HepG2 (cell line): ENCODE results near the gene G6PC3. TPM values are rescaled to one million over a fixed set of nuclear protein-coding genes. Genes with fewer than 3 reads are reported as not detected.

Experiments
- CBX1 ChIP-seq: IDR thresholded peaks from one replicate; pipeline ENCODE4 v1.6.1; 2016; ENCODE audit warnings: antibody characterized with exemption, low read depth
- DMAP1 ChIP-seq: IDR thresholded peaks from 2 replicates; pipeline ENCODE4 v1.6.1; 2016
- KDM5A ChIP-seq: fragments of 200-600 bp; sonication (generic); IDR thresholded peaks from 2 replicates; pipeline ENCODE4 v1.7.0; 2018; ENCODE audit warnings: antibody characterized with exemption, mild to moderate bottlenecking, low read length, borderline replicate concordance
- PAF1 ChIP-seq: IDR thresholded peaks from 2 replicates; pipeline ENCODE4 v1.6.1; 2016; ENCODE audit warnings: missing genetic modification reagents, missing compliant biosample characterization
- XRCC5 ChIP-seq: fragments of 200-400 bp; formaldehyde crosslinking; optimal IDR thresholded peaks from 2 replicates; pipeline ENCODE3; 2017; ENCODE audit warnings: mild to moderate bottlenecking, low read length
- ZBTB38 ChIP-seq: sonication (generic); formaldehyde crosslinking; IDR thresholded peaks from 2 replicates; pipeline ENCODE4 v1.5.1; 2020; ENCODE audit warnings: mild to moderate bottlenecking, missing genetic modification reagents
- ZNF136 ChIP-seq: sonication (generic); formaldehyde crosslinking; IDR thresholded peaks from 2 replicates; pipeline ENCODE4 v1.8.1; 2022; ENCODE audit warnings: low read depth, mild to moderate bottlenecking, moderate library complexity, missing genetic modification reagents
- ZNF441 ChIP-seq: sonication (generic); formaldehyde crosslinking; IDR thresholded peaks from 2 replicates; pipeline ENCODE4 v1.7.0; 2021; ENCODE audit warnings: missing genetic modification reagents, borderline replicate concordance
- ZNF550 ChIP-seq: sonication (generic); formaldehyde crosslinking; IDR thresholded peaks from 2 replicates; pipeline ENCODE4 v1.4.0; 2020; ENCODE audit warnings: mild to moderate bottlenecking, missing genetic modification reagents, borderline replicate concordance
- ZNF891 ChIP-seq: sonication (generic); formaldehyde crosslinking; IDR thresholded peaks from 2 replicates; pipeline ENCODE4 v1.5.0; 2020; ENCODE audit warnings: mild to moderate bottlenecking, missing genetic modification reagents
- ZSCAN21 ChIP-seq: sonication (generic); formaldehyde crosslinking; IDR thresholded peaks from 2 replicates; pipeline ENCODE4 v1.8.0; 2022; ENCODE audit warnings: mild to moderate bottlenecking, missing genetic modification reagents, moderate library complexity, borderline replicate concordance
- polyA plus RNA-seq, 8 experiments: library from polyadenylated mRNA; depleted of rRNA in 3 of 8; stranded (reverse) in 7 of 8; unstranded in 1 of 8; fragments of >200 nt; fragmentation: Illumina TruSeq in 4 of 8; extraction: Trizol in 4 of 8; gene quantifications; 2 replicates each; pipeline versions ENCODE4 v1.2.1 to v1.2.3, GENCODE V29; 2011 to 2016; ENCODE audit warnings: low read depth in 4 of 8, missing spikeins in 1 of 8, mixed read lengths in 1 of 8; ENCODE audit not compliant: insufficient read depth in 1 of 8
- total RNA-seq, 5 experiments: library from RNA; depleted of rRNA; stranded (reverse); fragments of >200 nt; fragmentation: Illumina TruSeq; extraction: Trizol; gene quantifications; 2 replicates each; pipeline ENCODE4 v1.2.3, GENCODE V29; 2016; ENCODE audit warnings: low read depth in 1 of 5
- TF ChIP-seq, protein P1 (sequence below): sonication (generic); formaldehyde crosslinking; IDR thresholded peaks from 2 replicates; pipeline ENCODE4 v1.4.0; 2020; ENCODE audit warnings: mild to moderate bottlenecking, low read depth, missing genetic modification reagents
- TF ChIP-seq, protein P2 (sequence below): sonication (generic); formaldehyde crosslinking; IDR thresholded peaks from 2 replicates; pipeline ENCODE4 v1.8.0; 2022; ENCODE audit warnings: missing genetic modification reagents, mild to moderate bottlenecking, borderline replicate concordance
- TF ChIP-seq, protein P3 (sequence below): sonication (generic); formaldehyde crosslinking; IDR thresholded peaks from 2 replicates; pipeline ENCODE4 v1.4.0; 2020; ENCODE audit warnings: missing genetic modification reagents
- TF ChIP-seq, protein P4 (sequence below): fragments of 450-650 bp; IDR thresholded peaks from 2 replicates; pipeline ENCODE4 v1.6.1; 2016
- TF ChIP-seq, protein P5 (sequence below): sonication (generic); formaldehyde crosslinking; IDR thresholded peaks from 2 replicates; pipeline ENCODE4 v1.4.0; 2020; ENCODE audit warnings: missing genetic modification reagents
- TF ChIP-seq, protein P6 (sequence below): sonication (generic); formaldehyde crosslinking; IDR thresholded peaks from 2 replicates; pipeline ENCODE4 v1.5.1; 2020; ENCODE audit warnings: missing genetic modification reagents, mild to moderate bottlenecking, borderline replicate concordance

G6PC3 gene
- total and polyA plus RNA-seq, 2 of the 13 experiments (the other 11 are each of a cell fraction or from before 2014, with no cell fraction given): 38.5 to 75.8 TPM

DNA sequence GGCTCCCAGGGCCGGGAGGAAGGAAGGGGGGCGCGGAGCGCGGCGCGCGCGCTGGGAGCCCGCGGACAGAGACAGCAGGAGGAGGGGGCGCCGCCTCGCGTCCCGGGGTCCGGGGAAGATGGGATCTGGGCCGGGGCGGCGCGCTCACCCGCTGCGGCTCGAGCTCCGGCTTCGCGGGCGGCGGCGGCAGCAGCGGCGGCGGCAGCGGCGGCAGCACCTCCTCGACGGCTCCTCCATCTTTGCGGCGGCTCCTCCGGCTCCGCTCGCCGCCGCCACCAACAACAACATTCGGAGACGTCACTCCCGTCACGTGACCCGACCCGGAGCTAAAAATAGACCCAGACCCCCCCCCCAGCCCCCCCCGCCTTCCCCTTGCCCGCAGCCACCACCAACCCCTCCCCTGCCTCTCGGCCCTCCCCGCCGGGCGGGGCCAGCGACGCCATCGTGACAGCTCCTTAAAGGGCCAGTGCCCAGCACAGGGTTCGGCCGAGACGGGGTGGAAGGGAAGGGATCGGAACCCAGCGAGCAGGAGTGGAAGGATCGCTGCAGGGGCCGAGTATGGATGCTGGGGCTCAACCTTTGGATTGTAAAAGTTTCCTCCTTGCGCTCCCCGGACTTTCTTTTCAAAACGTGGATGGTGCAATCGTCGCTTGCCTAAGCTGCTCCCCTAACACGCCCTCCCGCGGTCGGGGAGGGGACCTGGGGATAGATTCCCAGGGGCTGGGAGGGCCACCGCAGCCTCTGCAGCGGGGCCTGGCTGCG, 53.0 kb downstream of the G6PC3 start, which contains the start of gene HDAC5 (continued):
- TF ChIP-seq ZNF441 (CRISPR knock-in tag) (peak; percentile 11; the same call in 1 of the 2 replicates), ZSCAN21 (CRISPR knock-in tag) (no peak), ZNF136 (CRISPR knock-in tag) (no peak; the same call in 1 of the 2 replicates), ZNF550 (no peak), DMAP1 (CRISPR knock-in tag) (peak; percentile 77), ZBTB38 (CRISPR knock-in tag) (peak; percentile 72), XRCC5 (peak; percentile 75), CBX1 (no peak), PAF1 (CRISPR knock-in tag) (no peak), ZNF891 (CRISPR knock-in tag) (peak; percentile 89), KDM5A (no peak; the same call in 1 of the 2 replicates)
- TF ChIP-seq, protein P1, sequence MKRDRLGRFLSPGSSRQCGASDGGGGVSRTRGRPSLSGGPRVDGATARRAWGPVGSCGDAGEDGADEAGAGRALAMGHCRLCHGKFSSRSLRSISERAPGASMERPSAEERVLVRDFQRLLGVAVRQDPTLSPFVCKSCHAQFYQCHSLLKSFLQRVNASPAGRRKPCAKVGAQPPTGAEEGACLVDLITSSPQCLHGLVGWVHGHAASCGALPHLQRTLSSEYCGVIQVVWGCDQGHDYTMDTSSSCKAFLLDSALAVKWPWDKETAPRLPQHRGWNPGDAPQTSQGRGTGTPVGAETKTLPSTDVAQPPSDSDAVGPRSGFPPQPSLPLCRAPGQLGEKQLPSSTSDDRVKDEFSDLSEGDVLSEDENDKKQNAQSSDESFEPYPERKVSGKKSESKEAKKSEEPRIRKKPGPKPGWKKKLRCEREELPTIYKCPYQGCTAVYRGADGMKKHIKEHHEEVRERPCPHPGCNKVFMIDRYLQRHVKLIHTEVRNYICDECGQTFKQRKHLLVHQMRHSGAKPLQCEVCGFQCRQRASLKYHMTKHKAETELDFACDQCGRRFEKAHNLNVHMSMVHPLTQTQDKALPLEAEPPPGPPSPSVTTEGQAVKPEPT (CRISPR knock-in tag): 0 out of 2 replicates have a peak, but pooled peaks have one; percentile 37
- TF ChIP-seq, protein P2, sequence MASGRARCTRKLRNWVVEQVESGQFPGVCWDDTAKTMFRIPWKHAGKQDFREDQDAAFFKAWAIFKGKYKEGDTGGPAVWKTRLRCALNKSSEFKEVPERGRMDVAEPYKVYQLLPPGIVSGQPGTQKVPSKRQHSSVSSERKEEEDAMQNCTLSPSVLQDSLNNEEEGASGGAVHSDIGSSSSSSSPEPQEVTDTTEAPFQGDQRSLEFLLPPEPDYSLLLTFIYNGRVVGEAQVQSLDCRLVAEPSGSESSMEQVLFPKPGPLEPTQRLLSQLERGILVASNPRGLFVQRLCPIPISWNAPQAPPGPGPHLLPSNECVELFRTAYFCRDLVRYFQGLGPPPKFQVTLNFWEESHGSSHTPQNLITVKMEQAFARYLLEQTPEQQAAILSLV (CRISPR knock-in tag): no peak
- TF ChIP-seq, protein P3, sequence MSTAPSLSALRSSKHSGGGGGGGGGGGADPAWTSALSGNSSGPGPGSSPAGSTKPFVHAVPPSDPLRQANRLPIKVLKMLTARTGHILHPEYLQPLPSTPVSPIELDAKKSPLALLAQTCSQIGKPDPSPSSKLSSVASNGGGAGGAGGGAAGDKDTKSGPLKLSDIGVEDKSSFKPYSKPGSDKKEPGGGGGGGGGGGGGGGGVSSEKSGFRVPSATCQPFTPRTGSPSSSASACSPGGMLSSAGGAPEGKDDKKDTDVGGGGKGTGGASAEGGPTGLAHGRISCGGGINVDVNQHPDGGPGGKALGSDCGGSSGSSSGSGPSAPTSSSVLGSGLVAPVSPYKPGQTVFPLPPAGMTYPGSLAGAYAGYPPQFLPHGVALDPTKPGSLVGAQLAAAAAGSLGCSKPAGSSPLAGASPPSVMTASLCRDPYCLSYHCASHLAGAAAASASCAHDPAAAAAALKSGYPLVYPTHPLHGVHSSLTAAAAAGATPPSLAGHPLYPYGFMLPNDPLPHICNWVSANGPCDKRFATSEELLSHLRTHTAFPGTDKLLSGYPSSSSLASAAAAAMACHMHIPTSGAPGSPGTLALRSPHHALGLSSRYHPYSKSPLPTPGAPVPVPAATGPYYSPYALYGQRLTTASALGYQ: 0 out of 2 replicates have a peak, but pooled peaks have one; percentile 45
- TF ChIP-seq, protein P4, sequence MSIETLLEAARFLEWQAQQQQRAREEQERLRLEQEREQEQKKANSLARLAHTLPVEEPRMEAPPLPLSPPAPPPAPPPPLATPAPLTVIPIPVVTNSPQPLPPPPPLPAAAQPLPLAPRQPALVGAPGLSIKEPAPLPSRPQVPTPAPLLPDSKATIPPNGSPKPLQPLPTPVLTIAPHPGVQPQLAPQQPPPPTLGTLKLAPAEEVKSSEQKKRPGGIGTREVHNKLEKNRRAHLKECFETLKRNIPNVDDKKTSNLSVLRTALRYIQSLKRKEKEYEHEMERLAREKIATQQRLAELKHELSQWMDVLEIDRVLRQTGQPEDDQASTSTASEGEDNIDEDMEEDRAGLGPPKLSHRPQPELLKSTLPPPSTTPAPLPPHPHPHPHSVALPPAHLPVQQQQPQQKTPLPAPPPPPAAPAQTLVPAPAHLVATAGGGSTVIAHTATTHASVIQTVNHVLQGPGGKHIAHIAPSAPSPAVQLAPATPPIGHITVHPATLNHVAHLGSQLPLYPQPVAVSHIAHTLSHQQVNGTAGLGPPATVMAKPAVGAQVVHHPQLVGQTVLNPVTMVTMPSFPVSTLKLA: peak; percentile 26; the same call in 1 of the 2 replicates
- TF ChIP-seq, protein P5, sequence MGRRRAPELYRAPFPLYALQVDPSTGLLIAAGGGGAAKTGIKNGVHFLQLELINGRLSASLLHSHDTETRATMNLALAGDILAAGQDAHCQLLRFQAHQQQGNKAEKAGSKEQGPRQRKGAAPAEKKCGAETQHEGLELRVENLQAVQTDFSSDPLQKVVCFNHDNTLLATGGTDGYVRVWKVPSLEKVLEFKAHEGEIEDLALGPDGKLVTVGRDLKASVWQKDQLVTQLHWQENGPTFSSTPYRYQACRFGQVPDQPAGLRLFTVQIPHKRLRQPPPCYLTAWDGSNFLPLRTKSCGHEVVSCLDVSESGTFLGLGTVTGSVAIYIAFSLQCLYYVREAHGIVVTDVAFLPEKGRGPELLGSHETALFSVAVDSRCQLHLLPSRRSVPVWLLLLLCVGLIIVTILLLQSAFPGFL: no peak
- TF ChIP-seq, protein P6, sequence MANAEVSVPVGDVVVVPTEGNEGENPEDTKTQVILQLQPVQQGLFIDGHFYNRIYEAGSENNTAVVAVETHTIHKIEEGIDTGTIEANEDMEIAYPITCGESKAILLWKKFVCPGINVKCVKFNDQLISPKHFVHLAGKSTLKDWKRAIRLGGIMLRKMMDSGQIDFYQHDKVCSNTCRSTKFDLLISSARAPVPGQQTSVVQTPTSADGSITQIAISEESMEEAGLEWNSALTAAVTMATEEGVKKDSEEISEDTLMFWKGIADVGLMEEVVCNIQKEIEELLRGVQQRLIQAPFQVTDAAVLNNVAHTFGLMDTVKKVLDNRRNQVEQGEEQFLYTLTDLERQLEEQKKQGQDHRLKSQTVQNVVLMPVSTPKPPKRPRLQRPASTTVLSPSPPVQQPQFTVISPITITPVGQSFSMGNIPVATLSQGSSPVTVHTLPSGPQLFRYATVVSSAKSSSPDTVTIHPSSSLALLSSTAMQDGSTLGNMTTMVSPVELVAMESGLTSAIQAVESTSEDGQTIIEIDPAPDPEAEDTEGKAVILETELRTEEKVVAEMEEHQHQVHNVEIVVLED (CRISPR knock-in tag): peak; percentile 60; the same call in 1 of the 2 replicates
